Measurements from ENCODE around the gene PLPP7.
"Not testable (repeated sequence)": the region's sequence is repeated elsewhere in the genome, so short reads cannot be mapped to it uniquely, and the experiment has no call there.

The PLPP7 gene

GRCh38 chr9:131270171-131271015 lies 19.1 kb upstream of the PLPP7 start:
- DNase-seq, result peak; percentile 37

DNA sequence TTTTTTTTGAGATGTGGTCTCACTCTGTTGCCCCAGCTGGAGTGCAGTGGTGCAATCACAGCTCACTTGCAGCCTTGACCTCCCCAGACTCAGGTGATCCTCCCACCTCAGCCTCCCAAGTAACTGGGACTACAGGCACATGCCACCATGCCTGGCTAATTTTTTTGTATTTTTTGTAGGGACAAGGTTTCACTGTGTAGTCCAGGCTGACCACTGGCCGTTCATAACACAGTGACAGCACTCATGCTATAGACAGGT lies 18.6 kb upstream of the PLPP7 start:
- not testable (repeated sequence) for DNase-seq

DNA sequence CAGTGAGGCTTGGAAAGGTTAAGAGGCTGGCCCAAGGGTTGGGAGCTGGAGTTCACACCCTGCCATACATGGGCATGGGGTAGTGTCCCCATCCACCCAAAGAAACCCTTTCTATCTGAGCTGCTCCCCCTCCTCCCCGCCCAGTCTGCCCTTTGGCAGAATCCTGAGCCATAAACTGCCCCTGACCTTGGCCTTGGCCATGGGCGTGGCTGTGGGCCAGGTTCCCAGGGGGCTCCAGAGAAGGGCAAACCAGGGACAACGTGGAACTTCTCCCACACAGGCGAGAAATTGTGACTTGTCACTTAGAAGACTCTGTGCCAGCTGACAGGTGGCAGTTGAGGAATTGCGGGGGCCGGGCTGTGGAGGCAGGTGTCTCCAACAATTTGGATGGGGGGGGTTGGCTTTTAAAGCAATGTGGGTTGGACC lies 18.0 kb upstream of the PLPP7 start:
- no peak for DNase-seq

DNA sequence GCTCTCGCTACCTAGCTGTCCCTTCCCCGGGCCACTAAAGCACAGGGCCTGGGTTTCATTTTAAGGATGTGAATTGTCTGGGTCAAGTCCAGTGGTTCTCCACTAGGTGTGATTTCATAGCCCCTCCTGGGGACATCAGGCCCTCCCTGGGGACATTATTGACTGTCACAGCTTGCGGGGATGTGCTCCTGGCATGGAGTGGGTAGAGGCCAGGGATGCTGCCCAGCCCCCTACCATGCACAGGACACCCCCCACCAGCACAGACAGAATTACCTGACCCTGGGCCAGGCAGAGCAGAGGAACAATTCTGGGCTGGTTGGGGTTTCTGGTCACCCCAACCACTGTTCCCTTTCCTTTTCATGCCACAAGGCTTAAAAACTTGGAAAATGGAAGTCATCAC lies 17.3 kb upstream of the PLPP7 start:
- no peak for DNase-seq

- DNase-seq, result no peak
These were observed 16.2 kb upstream of the PLPP7 start for GRCh38 chr9:131273146-131273855.

- no peak for DNase-seq
These were observed 15.5 kb upstream of the PLPP7 start for GRCh38 chr9:131273856-131274673.

GRCh38 chr9:131274674-131275331 lies 14.7 kb upstream of the PLPP7 start:
- DNase-seq, result no peak

DNA sequence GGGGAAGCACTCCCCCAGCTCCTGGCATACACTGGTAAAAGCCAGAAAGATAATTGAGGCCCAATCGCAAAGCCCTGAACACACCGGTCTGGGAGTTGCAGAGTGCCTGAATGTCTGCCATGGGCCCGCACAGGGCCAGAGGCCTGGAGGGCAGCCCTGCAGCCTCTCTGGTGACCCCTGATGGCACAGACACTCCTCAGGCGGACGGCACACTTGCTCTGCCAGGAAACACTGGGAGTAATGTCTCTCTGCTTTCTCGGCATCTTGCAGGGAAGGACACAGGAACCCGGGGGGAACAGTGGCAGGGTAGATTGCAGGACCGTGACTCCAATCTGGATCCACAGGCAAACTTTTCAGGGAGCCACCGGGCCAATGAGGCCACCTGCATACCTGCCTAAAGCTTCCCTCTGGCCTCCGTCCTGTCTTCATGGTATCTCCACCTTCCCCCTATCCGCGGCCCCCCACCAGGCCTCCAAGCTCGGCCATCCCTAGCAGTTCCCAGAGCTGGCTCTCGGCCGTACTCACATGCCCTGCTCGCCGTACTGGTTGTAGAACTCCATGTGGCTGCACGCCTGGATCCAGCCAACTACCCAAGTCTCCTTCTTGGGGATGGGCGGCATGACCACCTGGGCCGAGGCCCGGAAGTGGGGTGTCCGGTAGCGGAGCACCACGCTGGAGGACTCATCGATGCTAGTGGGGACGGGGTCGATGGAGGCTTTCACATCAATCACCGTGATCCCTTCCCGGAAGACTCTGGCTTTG lies 14.0 kb upstream of the PLPP7 start:
- DNase-seq, result no peak

DNA sequence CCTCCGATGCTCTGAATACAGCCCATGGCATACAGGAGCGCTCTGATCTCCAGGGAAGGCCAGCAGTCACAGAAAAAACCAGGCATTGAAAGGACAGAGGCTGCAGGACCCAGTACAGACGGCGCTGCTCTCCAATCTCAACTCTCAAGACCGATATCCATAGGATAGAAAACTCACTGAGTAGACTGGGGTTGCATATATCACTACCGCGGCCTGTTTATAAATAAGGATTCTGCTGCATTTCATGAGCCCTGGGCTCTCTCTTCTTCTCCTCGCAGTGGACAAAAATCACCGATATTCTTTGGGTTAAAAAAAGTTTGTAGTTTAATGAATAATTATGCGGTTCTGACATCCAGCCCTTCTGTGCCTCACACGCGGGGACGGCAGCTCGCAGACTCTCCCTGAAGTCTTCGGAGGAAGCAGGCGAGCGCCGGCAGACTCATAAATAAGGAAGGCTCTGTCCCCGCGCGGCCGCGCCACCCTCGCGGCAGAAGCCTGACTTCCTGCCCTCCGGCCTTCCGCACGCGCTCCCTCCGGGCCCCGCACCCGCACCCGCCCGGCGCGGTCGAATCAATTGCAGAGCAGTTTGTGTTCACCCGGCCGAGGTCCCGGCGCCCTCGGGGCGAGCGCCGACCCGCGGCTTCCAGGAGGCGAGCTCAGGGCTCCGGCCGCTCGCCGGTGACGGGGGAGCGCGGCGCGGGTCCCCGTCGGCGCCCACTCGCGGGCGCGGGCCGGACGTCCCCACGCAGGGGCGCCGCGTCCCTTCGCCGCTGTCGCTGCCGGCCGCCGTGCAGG lies 13.2 kb upstream of the PLPP7 start, which contains the start of gene FAM78A:
Gene FAM78A, minus strand, starts transcription at position 417 of the 795 bp plus-strand sequence. Its CDS starts 331 bp downstream, at position 86.
- DNase-seq, result no peak

DNA sequence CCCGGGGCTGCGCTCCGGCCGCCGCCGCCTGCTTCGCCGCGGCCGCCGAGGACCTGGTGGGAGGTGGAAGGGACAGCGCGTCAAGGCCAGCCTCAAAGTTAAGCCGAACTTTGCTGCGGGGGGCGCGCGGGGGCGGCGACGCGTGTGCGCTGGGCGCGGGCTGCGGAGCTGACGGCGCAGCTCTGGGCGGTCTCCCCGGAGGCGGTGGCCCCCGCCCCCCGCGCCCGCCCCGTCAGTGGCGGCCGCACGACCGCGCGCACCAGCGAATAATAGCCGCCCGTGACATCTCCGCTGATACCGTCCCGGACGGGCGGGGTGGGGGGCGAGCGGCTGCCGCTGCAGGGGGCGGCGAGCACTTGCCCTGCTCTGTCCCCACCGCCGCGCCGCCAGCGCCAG lies 12.6 kb upstream of the PLPP7 start:
- peak; percentile 21 for DNase-seq

- DNase-seq, result no peak
These were observed 12.1 kb upstream of the PLPP7 start for GRCh38 chr9:131277287-131277909.

- DNase-seq, result peak; percentile 58
These were observed 11.4 kb upstream of the PLPP7 start for GRCh38 chr9:131277910-131278701.

DNA sequence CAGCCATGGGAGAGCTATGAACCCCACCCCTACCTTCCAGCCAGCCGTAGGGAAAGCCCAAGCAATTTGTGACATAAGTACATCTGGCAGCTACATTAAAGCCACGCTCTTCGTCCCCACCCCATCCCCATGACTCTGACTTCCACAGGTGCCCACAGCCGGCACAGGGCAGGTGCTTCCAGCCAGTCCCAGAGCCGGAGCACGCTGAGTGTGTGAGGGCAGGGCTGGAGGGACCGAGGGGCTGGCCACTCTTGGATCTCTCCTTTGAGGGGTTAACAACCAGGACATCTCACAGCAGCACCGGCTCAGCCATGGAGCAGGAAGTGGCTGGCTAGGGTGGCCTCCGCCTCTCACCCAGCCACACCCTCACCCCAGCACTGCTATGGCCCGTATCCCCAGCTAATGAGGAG lies 10.8 kb upstream of the PLPP7 start:
- no peak for DNase-seq

DNA sequence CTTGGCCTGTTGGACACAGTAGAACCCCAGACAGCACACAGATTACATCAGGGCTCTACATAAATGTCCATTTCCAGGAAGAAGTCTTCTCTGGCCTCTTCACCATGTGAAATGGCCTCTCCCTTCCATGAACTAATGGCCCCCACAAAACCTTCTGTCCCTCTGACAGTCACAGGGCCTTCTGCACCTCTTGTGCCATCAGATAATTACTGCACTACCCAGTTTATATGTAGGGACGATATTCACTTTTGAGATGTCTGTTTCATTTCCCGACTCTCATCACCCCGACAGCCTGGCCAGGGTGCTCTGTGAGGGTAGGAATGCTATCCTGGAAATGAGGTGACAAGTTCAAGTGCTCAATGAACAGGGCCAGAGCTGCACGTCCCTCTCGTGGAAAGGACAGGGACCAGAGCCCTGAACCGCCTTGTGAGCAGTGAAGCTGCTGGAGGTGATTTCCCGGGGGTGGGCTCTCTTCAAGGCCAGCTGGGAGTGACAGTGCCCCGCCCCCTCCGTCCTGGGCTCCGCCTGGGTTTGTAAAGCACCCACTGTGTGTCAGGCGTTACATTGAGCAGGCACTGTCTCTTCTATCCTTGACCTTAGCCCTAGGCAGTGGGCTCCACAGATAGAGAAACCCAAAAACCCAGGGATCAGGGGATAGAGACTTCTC lies 10.2 kb upstream of the PLPP7 start:
- DNase-seq, result no peak

- DNase-seq, result no peak
These were observed 9.5 kb upstream of the PLPP7 start for GRCh38 chr9:131279863-131280570.

DNA sequence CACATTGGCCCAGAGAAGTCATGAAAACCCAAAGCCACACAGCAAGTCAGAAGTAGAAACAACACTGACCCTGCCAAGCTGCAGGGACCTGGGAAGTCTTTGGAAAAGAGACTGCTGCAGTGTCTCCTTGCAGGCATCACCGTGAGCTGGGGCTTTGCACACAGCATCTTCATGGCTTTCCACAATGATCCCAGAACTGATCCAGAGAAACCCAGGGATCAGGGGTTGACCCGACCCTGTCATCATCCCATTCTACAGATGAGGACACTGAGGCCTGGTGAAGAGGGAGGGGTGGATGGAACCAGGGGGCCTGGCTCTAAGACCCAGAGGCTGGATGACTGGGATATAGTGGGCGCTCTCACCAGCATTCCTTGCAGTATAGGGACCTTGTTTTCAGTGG lies 8.9 kb upstream of the PLPP7 start:
- no peak for DNase-seq

- no peak for DNase-seq
These were observed 8.2 kb upstream of the PLPP7 start for GRCh38 chr9:131281119-131281965.

DNA sequence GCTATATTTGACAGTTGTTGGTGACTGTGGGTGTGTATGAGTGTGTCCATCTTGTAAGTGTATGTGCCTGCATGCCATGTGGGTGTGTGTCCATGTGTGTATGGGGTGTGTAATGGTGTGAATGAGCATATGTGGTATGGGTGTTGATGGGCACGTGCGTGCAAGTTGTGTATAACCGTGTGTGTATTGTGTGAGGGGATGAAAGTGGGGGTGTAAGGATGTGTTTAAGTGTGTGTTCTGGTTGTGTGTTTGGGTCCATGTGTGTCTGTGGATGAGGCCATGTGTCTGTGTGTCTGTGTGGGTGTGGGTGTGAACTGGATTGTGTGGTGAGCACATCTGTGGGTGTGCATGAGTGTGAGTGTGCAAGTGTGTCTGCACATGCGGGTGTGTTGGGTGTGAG lies 7.3 kb upstream of the PLPP7 start:
- DNase-seq, result no peak

Data from effector CD8-positive, alpha-beta T cell (primary cell).